Measurements from ENCODE around the gene ARHGEF3.

Gene ARHGEF3

DNA sequence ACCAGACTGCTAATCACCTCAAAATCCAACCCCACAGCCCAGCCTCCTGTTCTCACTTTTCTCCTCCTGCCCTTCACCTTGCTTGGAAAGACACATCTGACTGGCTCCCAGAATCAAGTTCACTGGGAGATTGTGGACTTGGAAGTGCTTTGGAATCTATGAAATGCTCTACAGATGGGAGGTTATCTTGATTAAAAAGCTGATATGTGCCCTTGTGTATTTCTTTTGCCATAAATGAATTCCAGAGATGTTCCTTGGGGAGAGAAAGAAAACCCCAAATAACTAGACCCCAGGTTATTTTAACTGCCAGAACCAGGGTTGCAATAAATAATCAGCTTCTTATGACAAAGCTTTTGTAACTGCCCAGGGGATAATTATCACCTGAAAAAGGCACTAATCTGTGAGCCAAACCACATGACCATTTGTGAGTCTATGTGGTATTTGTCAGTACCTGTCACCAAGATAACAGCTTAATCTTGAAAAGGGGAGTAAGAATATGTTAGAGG, 21.7 kb upstream of the ARHGEF3 start:
- no peak for DNase-seq (ENCODE audit: low spot score)

DNA sequence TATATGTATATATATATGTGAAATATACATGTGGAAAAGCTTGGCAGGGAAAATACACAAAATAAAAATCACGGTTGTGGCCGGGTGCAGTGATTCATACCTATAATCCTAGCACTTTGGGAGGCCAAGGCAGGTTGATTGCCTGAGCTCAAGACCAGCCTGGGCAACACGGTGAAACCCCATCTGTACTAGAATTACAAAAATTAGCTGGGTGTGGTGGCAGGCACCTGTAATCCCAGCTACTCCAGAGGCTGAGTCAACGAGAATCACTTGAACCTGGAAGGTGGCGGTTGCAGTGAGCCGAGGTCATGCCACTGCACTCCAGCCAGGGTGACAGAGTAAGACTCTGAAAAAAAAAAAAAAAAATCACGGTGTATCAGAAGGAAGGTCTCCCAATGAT, 20.8 kb upstream of the ARHGEF3 start:
- DNase-seq (ENCODE audit: low spot score) = no peak

DNA sequence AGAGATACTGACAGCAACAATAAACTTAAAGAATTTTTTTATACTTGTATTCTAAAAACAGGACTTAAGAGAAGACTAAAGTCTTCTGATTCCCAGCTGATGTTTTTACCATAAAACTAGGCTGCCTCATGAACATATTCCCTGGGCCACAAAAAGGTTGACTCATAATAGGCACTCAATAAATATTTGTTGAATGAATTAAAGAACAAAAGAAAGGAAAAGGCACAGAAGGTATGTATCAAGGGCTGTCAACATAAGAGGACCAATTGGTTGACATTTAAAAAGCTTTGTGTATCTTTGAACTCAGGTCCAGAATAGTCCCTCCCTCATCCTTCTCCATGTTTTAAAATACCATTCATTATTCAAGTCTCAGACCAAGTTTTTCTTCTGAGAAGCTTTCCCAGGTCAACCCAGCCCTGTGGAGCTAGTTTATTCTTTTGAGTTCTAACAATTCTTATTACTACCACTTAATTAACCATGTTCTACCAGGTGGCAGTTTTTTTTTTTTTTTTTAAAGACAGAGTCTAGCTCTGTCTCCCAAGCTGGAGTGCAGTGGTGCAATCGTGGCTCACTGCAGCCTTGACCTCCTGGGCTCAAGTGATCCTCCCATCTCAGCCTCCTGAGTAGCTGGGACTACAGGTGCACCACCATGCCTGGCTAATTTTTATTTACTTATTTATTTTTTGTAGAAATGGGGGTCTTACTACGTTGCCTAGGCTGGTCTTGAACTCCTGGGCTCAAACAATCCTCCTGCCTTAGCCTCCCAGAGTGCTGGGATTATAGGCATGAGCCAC, 17.5 kb upstream of the ARHGEF3 start:
- no peak for DNase-seq (ENCODE audit: low spot score)

DNA sequence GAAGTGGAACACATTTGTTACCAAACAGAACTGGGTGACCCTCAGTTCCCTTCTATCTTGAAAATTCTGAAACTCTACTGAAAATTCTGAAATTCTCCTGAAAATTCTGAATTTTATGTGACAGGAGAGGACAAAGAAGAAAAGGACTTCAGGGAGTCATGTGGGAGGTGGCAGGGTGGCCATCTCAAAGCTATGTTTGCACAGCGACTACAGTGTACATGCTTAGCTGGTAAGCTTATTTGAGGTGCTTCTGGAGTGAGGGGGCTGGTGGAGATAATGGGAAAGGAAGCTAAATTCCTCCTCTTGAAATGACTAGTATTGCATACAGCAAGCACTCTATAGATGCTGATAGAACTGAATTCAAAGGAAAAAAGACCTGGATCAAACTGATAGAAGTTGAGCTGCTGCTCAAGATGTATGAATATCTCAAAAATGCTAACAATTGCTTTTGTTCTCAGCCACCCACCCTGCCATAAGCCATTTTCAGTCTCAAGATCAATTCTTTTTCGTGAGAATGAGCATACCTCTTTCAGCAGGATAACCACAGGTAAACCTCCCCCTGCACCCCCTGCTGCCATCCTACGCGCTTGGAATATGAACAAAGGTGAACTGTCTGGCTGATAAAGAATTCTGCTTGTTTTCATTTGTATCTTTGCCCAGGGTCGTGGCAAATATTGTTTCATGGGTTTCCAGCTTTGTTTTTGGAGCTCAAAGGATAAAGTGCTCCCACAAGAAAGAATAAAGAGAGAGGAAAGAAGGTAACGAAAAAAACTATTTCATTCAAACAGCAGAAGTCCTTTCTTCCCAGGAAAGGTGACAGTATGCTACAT, 16.6 kb upstream of the ARHGEF3 start:
- DNase-seq (ENCODE audit: low spot score) = no peak

DNA sequence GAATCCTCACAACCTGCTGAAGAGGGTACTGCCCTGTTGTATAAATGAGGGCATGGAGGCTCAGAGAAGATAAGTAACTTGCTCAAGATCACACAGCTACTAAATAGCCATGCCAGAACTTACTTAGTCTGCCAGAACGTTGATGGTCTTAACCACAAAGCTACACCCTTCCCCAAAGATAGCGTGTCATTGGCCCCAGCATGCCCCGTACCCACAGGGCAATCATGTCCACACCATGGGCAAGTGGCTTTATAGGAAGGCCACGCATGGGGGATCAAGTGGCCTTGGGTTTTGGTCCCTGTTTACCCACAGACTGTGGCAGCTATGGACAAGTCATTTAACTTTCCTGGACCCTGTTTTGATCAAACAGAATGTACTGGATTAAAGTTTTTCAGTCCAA, 15.9 kb upstream of the ARHGEF3 start:
- DNase-seq (ENCODE audit: low spot score) = no peak

DNA sequence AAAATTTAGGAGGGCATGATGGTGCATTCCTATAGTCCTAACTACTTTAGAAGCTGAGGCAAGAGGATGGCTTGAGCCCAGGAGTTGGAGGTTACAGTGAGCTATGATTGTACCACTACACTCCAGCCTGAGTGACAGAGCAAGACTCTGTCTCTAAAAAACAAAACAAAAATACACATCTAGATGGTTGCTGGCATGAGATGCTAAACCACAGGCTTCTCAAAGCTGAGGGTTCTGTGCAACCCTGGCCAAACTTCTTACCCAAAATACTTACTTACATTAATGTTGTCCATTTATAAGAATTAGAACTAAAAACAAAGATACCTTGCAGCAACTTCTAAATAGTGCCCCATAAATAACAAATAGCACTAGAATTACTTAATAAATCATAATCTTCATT, 14.3 kb upstream of the ARHGEF3 start:
- DNase-seq (ENCODE audit: low spot score) = no peak

DNA sequence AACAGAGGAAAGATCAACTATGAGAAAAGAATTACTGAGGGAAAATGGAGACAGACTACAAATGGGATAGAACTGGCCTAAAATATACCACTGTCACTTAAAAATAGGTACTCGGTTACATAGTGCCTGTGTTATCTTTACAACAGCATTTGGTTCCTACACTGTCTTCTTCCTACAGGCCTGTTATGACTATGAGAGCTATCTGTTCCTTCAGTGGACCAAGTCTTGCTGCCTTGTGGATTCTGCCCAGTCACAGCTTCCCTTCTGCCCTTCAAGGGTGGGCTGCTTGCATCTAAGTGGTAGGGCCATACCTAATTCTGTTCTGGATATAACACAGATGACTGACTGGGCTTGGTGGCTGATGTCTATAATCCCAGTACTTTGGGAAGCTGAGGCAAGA, 13.8 kb upstream of the ARHGEF3 start:
- DNase-seq (ENCODE audit: low spot score) = no peak

DNA sequence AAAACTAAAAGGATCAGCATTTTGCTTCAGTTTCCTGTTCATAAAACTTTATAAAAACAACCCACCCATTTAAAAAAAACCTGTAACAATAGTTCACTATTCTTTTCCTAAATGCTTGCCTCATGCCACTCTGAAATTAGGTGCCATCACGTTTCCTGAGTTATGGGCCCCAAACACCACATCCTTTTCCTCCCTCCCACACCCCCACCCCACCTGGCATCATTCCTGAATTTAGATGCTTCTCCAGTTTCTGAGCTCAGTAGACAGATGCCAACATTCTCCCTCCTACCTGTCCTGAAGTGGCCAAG, 11.9 kb upstream of the ARHGEF3 start:
- no peak for DNase-seq (ENCODE audit: low spot score)

DNA sequence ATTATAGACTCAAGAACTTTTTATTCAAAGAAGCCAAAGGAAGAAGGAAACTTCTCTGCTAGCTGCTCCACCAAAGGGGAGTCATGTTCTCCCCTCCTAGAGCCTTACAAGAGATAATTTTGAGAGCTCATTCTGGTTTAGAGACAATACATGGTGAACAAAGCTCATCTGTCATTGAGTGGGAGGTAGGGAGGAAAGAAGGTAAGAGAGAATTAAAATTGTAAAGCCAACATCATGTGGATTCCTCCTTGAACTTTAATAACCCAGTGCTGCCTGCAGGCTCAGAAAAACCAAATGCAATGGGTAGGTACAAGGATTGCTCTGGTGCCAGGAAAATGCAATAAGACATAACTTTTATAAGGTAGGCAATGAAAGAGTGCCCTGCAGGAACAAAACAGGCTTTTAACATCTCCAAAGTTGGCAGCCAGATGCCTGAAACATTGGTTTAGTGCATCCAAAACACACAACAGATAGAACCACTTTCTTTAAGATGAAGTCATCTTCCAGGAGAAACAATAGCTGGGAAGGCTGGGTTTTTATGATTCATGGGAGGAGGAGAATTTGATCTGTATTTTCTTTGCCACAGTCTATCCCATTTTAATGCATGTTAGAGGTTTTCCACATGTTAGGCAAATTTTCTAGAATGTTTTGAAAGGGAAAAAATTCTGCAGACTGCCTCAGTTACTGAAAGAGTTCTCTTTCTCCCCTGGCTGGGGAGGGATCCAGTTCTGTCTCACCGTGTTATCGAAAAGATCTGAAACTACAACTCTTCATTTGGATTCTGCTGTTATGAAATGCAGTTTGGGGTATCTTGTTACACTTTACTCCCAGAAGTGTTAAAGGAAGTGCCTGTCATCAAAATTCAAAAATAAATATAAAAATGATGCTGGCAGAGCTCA, 11.3 kb upstream of the ARHGEF3 start:
- no peak for DNase-seq (ENCODE audit: low spot score)

DNA sequence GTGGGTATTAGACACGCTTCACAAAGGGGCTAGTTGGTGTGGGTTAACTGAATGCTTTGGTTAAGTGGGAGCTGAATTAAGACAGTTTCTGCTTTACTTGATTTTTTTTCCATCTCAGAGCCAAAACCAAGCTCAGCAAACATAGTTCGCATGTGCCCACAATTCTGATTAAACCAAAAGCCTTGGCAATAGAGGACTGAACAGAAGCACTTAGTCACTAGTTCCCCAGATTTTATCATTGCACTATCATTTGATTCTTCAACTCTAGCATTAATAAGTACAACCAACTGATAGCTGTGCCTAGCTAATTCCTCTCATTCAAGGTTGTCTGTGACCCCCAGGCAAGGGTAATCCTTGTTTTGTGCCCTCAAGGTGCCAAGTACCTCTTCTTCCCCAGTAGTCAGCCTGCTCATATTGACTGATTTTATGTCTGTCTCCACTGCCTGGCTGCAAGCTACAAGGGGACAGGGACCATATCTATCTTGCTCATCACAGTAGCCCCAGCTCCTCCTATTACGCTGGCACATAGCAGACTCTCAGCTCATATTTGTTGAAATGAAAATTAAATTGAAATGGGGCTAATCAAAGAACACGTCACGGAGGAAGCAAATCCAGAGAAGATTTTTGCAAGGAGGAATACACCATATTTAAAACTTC, 9.9 kb upstream of the ARHGEF3 start:
- no peak for DNase-seq (ENCODE audit: low spot score)

DNA sequence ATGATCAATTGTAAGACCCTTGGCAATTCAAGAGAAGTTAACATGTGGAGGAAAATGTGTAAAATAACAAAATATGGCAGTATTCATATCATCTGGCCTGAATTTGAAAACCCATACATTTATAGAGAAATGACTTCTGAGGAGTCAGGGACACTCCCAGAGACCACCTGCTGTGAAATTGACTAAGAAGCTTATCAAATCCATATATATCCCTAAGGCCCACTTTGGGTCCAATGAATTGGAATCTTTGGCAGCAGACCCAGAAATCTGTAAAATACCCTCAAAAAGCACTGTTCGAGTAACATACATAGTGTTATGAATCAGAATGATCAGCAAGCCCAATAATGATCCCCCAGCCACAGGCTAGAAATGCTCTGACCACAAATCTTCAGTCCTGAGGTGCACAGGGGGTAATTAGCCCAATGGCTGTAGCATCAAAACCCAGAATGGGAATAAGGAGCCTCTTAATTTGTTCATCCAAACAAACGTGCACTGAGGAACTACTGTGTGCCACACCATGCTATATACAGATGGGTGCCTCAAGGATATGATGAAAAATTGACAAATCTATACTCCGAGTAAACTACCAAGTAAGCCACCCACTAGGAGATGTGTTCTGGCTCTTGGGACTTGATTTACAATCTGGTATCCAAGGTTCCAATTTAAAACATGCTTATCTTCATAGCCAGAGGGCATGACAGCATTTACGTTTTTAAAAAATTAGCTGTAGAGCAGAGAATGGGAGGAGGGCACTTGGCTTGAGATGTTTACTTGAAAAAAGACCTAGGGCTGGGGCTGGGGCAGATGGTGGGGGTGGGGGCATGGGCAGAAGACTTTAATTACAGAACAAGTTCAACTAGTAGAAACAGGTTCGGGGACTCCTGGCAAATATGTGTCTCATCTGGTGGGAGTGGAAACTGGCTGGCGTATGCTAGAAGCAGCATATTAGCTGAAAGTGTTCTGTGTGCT, 9.1 kb upstream of the ARHGEF3 start:
- no peak for DNase-seq (ENCODE audit: low spot score)

DNA sequence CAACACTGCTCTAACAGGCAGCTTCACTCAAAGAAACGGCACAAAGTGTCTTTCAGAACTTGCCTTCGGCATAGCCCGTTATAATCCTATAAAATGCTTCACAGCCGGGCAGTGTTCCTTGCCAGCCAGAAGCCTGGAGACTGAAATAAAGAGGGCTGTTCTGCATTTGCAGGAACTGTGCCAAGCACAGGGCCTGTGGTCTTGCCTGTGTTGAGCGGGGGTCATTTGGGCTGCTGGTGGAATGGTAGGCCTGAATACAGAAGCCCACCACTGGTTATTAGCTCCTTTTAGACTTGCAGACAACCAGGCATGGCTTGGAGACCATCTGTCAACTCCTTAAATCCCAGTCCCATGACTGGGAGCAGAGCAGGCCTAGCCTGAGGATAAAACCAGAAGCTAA, 4.7 kb upstream of the ARHGEF3 start:
- no peak for DNase-seq (ENCODE audit: low spot score)

DNA sequence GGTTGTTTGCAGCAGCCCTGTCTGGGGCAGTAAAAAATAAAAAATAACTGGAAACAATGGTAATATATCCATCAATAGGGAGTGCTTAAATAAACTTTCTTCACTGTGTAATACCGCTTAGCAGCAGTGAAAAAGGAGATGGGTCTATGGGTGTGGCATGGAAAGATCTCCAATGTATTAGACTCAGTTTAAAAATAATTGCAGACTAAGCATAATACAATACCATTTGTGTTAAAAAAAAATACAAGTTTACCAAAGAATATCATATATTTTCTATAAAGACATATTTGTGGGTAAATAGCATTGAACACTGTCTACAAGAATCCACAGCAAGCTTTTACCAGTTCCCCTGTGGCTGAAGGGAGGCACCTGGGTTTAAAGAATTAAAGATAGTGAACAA, 1.0 kb upstream of the ARHGEF3 start:
- DNase-seq (ENCODE audit: low spot score) = no peak

DNA sequence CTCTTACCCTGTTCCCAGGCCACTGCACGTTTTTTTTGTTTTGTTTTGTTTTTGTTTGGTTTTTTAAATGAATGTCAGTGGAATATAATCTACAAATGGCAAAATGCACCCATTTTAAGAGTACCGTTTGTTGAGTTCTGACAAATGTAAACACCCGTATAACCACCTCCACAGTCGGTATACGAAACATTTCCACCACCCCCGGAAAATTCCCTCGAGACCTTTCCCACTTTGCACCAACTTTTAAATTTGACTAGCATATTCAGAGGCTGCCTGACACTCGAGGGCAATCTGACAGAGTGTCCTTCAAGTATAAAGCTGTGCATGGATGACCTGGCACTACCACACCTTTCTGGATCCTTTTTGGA, 613 bp upstream of the ARHGEF3 start:
- DNase-seq (ENCODE audit: low spot score) = no peak

DNA sequence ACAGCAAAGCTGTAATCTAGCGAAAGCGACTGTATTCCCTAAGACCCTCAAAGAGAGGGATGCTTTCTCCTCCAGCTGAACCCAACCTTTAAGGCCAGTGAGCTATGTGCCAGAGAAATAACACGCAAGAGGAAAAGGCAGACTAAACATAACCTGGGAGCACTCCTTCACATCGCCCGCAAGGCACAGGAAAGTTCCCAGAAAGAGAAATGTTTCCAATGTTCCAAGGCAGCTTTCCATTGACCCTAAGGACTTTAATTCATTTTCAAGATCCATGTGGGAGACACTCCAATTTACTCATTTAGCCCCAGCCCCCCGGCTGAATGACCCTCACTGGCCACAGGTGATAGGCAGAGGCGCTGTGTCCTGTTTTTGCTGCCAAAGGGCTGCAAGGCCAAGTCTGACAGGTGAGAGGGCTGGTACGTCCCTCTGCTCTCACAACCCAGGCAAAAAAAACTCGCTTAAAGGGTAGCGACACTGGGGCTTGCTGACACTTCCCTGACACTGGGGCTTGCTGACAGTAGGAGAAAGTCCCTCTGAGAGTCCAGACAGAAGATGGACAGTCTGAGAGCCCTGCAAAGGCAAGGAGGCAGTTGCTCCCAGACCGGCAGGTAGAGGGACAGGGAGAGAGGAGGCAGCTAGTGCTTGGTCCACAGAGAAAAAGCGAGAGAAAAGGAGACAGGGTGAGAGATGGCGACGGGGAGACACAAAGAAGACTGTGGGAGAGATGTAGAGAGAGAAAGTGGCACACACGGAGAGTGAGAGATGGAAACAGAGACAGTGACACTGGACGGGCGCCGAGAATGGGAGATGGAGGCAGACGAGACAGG, 702 bp downstream of the ARHGEF3 start:
- no peak for DNase-seq (ENCODE audit: low spot score)

DNA sequence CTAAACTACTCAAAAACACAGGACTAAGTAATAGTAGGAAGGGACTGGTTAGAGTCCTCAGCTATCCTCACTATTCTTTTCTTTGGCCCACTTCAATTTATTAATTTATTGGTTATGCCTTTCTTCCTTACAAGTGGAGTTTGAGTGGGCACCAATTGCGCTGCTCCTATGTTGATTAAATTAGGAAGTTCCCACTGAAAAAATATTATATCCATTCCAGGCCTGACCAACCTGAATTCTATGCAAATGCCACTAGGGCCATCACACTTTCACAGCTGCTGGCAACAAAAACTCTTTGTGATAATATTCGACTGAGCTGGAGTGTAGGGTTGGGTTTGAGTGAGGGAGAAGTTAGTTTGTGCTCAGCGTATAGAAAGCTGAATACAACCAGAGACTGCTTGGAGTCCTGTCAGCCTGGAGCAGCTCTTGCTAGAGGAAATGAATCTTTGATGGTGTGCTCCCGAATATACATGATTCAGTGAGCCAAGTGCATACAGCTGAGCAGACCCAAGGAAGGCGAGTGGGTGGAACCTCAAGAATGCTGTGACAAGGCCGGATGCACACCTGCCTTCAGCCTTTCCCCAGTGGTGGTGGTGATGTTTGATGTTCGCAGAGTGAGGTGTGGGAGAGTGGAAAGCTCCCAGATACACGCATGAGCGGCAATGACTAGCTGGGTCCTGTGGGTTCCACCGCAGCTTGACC, 1.5 kb downstream of the ARHGEF3 start:
- no peak for DNase-seq (ENCODE audit: low spot score)

DNA sequence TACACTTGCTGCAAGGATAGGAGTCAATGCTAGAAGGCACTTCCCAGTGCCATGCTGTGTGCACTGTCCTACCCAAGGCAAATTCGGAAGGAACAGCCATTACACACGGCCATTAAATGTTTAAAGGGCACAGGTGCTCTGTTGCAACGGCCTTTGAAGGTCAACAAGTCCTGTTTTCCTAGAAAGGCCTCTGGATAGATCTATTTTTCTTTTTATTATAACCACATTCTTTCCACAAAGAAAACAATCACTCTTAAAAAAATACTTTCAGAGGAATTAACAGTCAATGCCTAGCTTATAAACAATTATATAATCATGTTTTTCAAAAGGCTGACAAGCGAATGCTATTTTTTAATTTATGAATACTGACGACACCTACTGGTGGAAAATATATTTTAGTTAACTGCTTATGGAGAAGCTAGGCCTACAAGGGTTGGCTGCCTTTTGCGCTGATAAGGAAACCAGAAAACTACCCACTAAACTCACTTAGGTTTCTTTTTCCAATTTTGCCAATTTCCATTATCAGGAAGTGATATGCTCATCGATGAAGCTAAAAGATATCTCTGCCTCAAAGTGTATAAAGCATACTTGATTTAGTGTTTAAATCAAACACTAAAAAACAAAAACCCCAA, 2.4 kb downstream of the ARHGEF3 start:
- peak; percentile 35 for DNase-seq (ENCODE audit: low spot score)

DNA sequence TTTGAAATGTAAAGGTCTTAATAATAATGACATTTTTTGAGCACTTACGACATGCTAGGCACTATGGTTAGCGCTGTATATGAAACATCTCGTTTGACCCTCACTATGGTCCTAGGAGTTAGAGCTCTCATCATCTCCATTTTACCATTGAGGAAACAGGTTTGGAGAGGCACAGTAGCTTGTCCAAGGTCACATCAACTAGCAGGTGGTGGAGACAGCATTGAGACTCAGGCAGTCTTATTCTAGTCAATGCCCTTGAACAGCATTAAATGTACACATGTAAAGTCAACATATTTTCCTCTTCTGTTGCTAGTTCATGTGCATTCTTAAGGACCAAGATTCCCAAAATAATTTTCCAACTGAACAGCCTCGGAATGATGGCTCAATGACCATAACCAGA, 4.8 kb downstream of the ARHGEF3 start:
- DNase-seq (ENCODE audit: low spot score) = no peak

DNA sequence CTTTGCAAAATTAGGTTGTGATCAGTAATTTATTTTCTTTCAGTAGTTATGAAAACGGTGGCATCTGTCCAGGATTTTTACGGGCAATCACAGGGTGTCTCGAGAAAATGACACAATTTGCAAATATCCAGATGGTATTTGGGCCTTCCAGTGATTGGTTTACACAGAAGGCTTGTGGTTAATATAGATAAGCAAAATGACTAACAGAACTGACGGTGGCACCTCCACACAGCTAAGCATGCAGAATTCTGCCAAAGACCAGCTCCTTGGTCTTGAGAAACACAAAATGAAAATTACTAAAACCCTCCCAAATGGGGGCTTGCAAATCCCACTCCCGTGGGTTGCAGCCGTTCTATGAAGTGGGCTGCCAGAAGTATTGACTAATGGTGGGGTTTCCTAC, 5.5 kb downstream of the ARHGEF3 start:
- no peak for DNase-seq (ENCODE audit: low spot score)
